ENCODE measurements around the gene MAGI2. TPM values are rescaled to one million over a fixed set of nuclear protein-coding genes. Genes with fewer than 3 reads are reported as not detected.

The MAGI2 gene
- total and polyA plus RNA-seq, 2 donors (not counting 3 experiments of a cell fraction or from before 2014, with no cell fraction given), result 0.28 to 6.0 TPM

- H3K9me1 ChIP-seq (replicated peaks; ENCODE audit: control insufficient read depth, extremely low read depth, insufficient read depth, low read length), result no peaks in the 10 kb centered on the region
- H3K9ac ChIP-seq (replicated peaks; ENCODE audit: extremely low read depth, insufficient read depth, low read length), result no peak overlapping the region
- H3K9me3 ChIP-seq (replicated peaks; ENCODE audit: control insufficient read depth, insufficient read depth, low read length), result no peaks in the 10 kb centered on the region
- no peaks in the 10 kb centered on the region for H3K4me1 ChIP-seq (ENCODE audit: control insufficient read depth, extremely low read depth, insufficient read depth, low read length)
- peak overlapping the region; percentile 44 for H2AFZ ChIP-seq (ENCODE audit: low read depth, low read length)
- intact Hi-C loops (cut with micrococcal nuclease) (no loop called here), dilution Hi-C loops (cut with MboI; ENCODE audit: extremely low pct_ligation_motif_present, low sequenced_read_pairs) (no loop called here)
- no peaks in the 10 kb centered on the region for H4K20me1 ChIP-seq (replicated peaks; ENCODE audit: control insufficient read depth, extremely low read depth, insufficient read depth, low read length)
- no peaks in the 10 kb centered on the region for H3K36me3 ChIP-seq (ENCODE audit: control insufficient read depth in 2 of 2, extremely low read depth in 1 of 2, insufficient read depth in 2 of 2, low read length in 2 of 2)
- no peak for TF ChIP-seq FOS (IDR thresholded peaks at IDR 0.05; ENCODE audit: borderline replicate concordance, insufficient read depth, low read length)
- TF ChIP-seq JUN (IDR thresholded peaks at IDR 0.05; ENCODE audit: borderline replicate concordance, insufficient read depth, insufficient read length, low read depth), result no peak
- no peak for TF ChIP-seq EZH2 (IDR thresholded peaks at IDR 0.05; ENCODE audit: borderline replicate concordance, low read depth, low read length, severe bottlenecking)
- no peak for TF ChIP-seq GATA2 (IDR thresholded peaks at IDR 0.05; ENCODE audit: insufficient read depth, insufficient read length, low read depth, low read length)
- TF ChIP-seq, protein P1, sequence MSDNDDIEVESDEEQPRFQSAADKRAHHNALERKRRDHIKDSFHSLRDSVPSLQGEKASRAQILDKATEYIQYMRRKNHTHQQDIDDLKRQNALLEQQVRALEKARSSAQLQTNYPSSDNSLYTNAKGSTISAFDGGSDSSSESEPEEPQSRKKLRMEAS (IDR thresholded peaks at IDR 0.05; ENCODE audit: insufficient read depth, insufficient read length), result no peak
- TF ChIP-seq POLR2AphosphoS5 (IDR thresholded peaks at IDR 0.05; ENCODE audit: insufficient read depth, low read depth, low read length), result no peak
- TF ChIP-seq MYC (IDR thresholded peaks at IDR 0.05; ENCODE audit: low read depth, low read length), result no peak
- no peak for TF ChIP-seq POLR2A (IDR thresholded peaks at IDR 0.05; ENCODE audit: low read depth, low read length)
- no peak for TF ChIP-seq CTCF (IDR thresholded peaks at IDR 0.05; ENCODE audit: extremely low read depth in 1 of 2, insufficient read depth in 1 of 2, low read depth in 1 of 2, low read length in 2 of 2)
- no TSS peak for BruUV-seq (replicated peaks)
- ChIA-PET CTCF (interaction anchor here (0.6 kb wide), 1 partner anchor 564 kb away, joined by 4 read pairs; no protein-coding TSS in a partner anchor), POLR2A (no interaction called here)
- no peak overlapping the region for H3K27ac ChIP-seq (ENCODE audit: insufficient read depth, low read depth, low read length)
- H3K27me3 ChIP-seq (ENCODE audit: control insufficient read depth in 2 of 2, insufficient read depth in 2 of 2, low read length in 2 of 2), result peaks cover 16 to 43% of the 10 kb centered on the region in 2 experiments
- no peaks in the 10 kb centered on the region for H3K79me2 ChIP-seq (ENCODE audit: control insufficient read depth, insufficient read depth, low read length)
- H3K4me2 ChIP-seq (ENCODE audit: insufficient read depth, low read length), result peak overlapping the region; percentile 30
- FAIRE-seq (no peak), DNase-seq (ENCODE audit: low read depth, low spot score) (no peak)
- no peak overlapping the region for H3K4me3 ChIP-seq (replicated peaks in 1 of 3; ENCODE audit: insufficient read depth in 1 of 3, low read depth in 1 of 3, low read length in 3 of 3)
These were observed 682.8 kb downstream of the MAGI2 start for GRCh38 chr7:78770422-78771410.
